GM19455 (cell line): ENCODE data around the gene ANKS3.

ENCODE experiments used
- ATAC-seq: cut with Tn5 transposase; IDR thresholded peaks from one replicate; pipeline ENCODE4 v1.9.1; 2021; ENCODE audit not compliant: unreplicated experiment

The ANKS3 gene

GRCh38 chr16:4734063-4734729, at the start of gene ANKS3, which contains the start of gene DNAAF8:
Gene ANKS3 (minus strand): TSS chr16:4734271. CDS start chr16:4730149, 4,122 bp downstream.
Gene DNAAF8 (plus strand): TSS chr16:4734537. CDS start chr16:4736515, 1,978 bp downstream.
- ATAC-seq = peak; percentile 76

- ATAC-seq = no peak
Measured at GRCh38 chr16:4783251-4783950, 49.3 kb upstream of the ANKS3 start.

- no peak for ATAC-seq
Measured at GRCh38 chr16:4780235-4780634, 46.2 kb upstream of the ANKS3 start.

- no peak for ATAC-seq
Measured at GRCh38 chr16:4778050-4778392, 44.0 kb upstream of the ANKS3 start.

- ATAC-seq = no peak
Measured at GRCh38 chr16:4777339-4778049, 43.4 kb upstream of the ANKS3 start.

- ATAC-seq = no peak
Measured at GRCh38 chr16:4776141-4776705, 42.2 kb upstream of the ANKS3 start.

- no peak for ATAC-seq
Measured at GRCh38 chr16:4775005-4775404, 40.9 kb upstream of the ANKS3 start.

GRCh38 chr16:4772351-4772750, 38.3 kb upstream of the ANKS3 start:
- ATAC-seq = no peak

GRCh38 chr16:4771646-4772045, 37.6 kb upstream of the ANKS3 start:
- ATAC-seq = no peak

- ATAC-seq = no peak
Measured at GRCh38 chr16:4769306-4769638, 35.2 kb upstream of the ANKS3 start.

- peak; percentile 66 for ATAC-seq
Measured at GRCh38 chr16:4768549-4769305, 34.7 kb upstream of the ANKS3 start.

- ATAC-seq = no peak
Measured at GRCh38 chr16:4767872-4768548, 33.9 kb upstream of the ANKS3 start.

GRCh38 chr16:4766875-4767628, 33.0 kb upstream of the ANKS3 start, which contains the start of gene ZNF500:
Gene ZNF500 (minus strand): TSS chr16:4767162. CDS start chr16:4765978, 1,184 bp downstream.
- ATAC-seq = peak; percentile 81

GRCh38 chr16:4765511-4766474, 31.7 kb upstream of the ANKS3 start:
- no peak for ATAC-seq

GRCh38 chr16:4763791-4764190, 29.7 kb upstream of the ANKS3 start:
- ATAC-seq = no peak

GRCh38 chr16:4762205-4762604, 28.1 kb upstream of the ANKS3 start:
- no peak for ATAC-seq

- ATAC-seq = no peak
Measured at GRCh38 chr16:4760221-4760910, 26.3 kb upstream of the ANKS3 start.

GRCh38 chr16:4755687-4756086, 21.6 kb upstream of the ANKS3 start:
- no peak for ATAC-seq
